Cardiac muscle cell (in vitro differentiated cells and primary cell): Measurements from ENCODE around the gene SAP30BP. TPM values are rescaled to one million over a fixed set of nuclear protein-coding genes. Genes with fewer than 3 reads are reported as not detected.

ENCODE experiments used
- DNase-seq, 2 donors: peaks; one replicate each; pipeline versions ENCODE4 v3.0.0 to v3.0.0-alpha.2; 2010 to 2017; ENCODE audit warnings: low read depth in 1 of 2, low spot score in 1 of 2
- H3K27ac ChIP-seq: fragments of 200-600 bp; sonication (generic); 2 replicates; pipeline ENCODE4 v1.5.1; 2016
- H3K27me3 ChIP-seq: fragments of 200-600 bp; sonication (generic); 2 replicates; pipeline ENCODE4 v1.6.0; 2016; ENCODE audit warnings: control low read depth
- H3K36me3 ChIP-seq: fragments of 200-600 bp; sonication (generic); 2 replicates; pipeline ENCODE4 v1.5.1; 2016; ENCODE audit warnings: control low read depth
- H3K4me1 ChIP-seq: fragments of 200-600 bp; sonication (generic); 2 replicates; pipeline ENCODE4 v1.8.1; 2017; ENCODE audit warnings: low read depth, mild to moderate bottlenecking, mixed run types
- H3K4me3 ChIP-seq: fragments of 200-600 bp; sonication (generic); 2 replicates; pipeline ENCODE4 v1.5.1; 2016; ENCODE audit warnings: mild to moderate bottlenecking
- H3K9me3 ChIP-seq: fragments of 200-600 bp; sonication (generic); 2 replicates; pipeline ENCODE4 v1.5.1; 2017; ENCODE audit warnings: low read depth, mild to moderate bottlenecking, control low read depth
- CTCF ChIP-seq: IDR thresholded peaks from 2 replicates; pipeline ENCODE4 v1.5.1; 2012; ENCODE audit warnings: low read depth, mild to moderate bottlenecking, low read length
- polyA plus RNA-seq: library from polyadenylated mRNA; unstranded; fragments of >200 nt; fragmentation: Nextera tagmentation; extraction: Ambion mirVana; gene quantifications from 2 replicates; pipeline ENCODE4 v1.2.1, GENCODE V29; 2016
- total RNA-seq: library from RNA; depleted of rRNA; stranded (reverse); fragments of >200 nt; gene quantifications from 2 replicates; pipeline ENCODE4 v1.2.3, GENCODE V29; 2016

SAP30BP gene
- total RNA-seq, result 40.1 and 50.8 TPM in 2 replicates
- polyA plus RNA-seq, result 106 and 134 TPM in 2 replicates

- Histone ChIP-seq H3K27me3 (no peaks in the 10 kb centered on the region), H3K27ac (peak within 1 kb of the TSS; percentile 66), H3K4me1 (peaks cover 7% of the 10 kb centered on the region), H3K36me3 (peaks cover 21% of the 10 kb centered on the region), H3K4me3 (peak within 1 kb of the TSS; percentile 66), H3K9me3 (no peaks in the 10 kb centered on the region)
- no peak for TF ChIP-seq CTCF
- peak; percentile 99 for DNase-seq
Observed at GRCh38 chr17:75666959-75667790, at the start of gene SAP30BP, which contains the start of gene RECQL5. TSS of gene SAP30BP (plus strand) at chr17:75667338. CDS start at chr17:75667373, 35 bp downstream. TSS of gene RECQL5 (minus strand) at chr17:75667154. CDS start at chr17:75666557, 597 bp downstream.

GRCh38 chr17:75617675-75618074 is 49.5 kb upstream of the SAP30BP start:
- H3K4me1 ChIP-seq, result no peaks in the 10 kb centered on the region
- H3K36me3 ChIP-seq, result no peaks in the 10 kb centered on the region
- H3K9me3 ChIP-seq, result no peaks in the 10 kb centered on the region
- DNase-seq, result no peak
- H3K4me3 ChIP-seq, result no peak overlapping the region
- TF ChIP-seq CTCF, result no peak
- no peak overlapping the region for H3K27ac ChIP-seq
- no peaks in the 10 kb centered on the region for H3K27me3 ChIP-seq

GRCh38 chr17:75619506-75620431 is 47.4 kb upstream of the SAP30BP start:
- H3K36me3 ChIP-seq, result no peaks in the 10 kb centered on the region
- H3K4me1 ChIP-seq, result no peaks in the 10 kb centered on the region
- H3K27ac ChIP-seq, result no peak overlapping the region
- no peaks in the 10 kb centered on the region for H3K27me3 ChIP-seq
- DNase-seq, result peak; percentile 47 to 50
- TF ChIP-seq CTCF, result peak; percentile 64
- H3K4me3 ChIP-seq, result no peak overlapping the region
- no peaks in the 10 kb centered on the region for H3K9me3 ChIP-seq

GRCh38 chr17:75621489-75621888 is 45.6 kb upstream of the SAP30BP start:
- H3K27me3 ChIP-seq, result no peaks in the 10 kb centered on the region
- TF ChIP-seq CTCF, result no peak

GRCh38 chr17:75622076-75622475 is 45.1 kb upstream of the SAP30BP start:
- no peak for TF ChIP-seq CTCF
- H3K36me3 ChIP-seq, result no peaks in the 10 kb centered on the region

More at GRCh38 chr17:75621489-75621888, 45.6 kb upstream of the SAP30BP start:
- DNase-seq, result no peak
- H3K27ac ChIP-seq, result no peak overlapping the region
- no peak overlapping the region for H3K4me3 ChIP-seq
- no peaks in the 10 kb centered on the region for H3K36me3 ChIP-seq
- H3K9me3 ChIP-seq, result no peaks in the 10 kb centered on the region
- peaks cover 5% of the 10 kb centered on the region for H3K4me1 ChIP-seq

More at GRCh38 chr17:75622076-75622475, 45.1 kb upstream of the SAP30BP start:
- Histone ChIP-seq H3K9me3 (no peaks in the 10 kb centered on the region), H3K4me1 (peaks cover 5% of the 10 kb centered on the region), H3K27ac (no peak overlapping the region), H3K27me3 (no peaks in the 10 kb centered on the region), H3K4me3 (no peak overlapping the region)
- no peak for DNase-seq
